Measurements from ENCODE around the gene ORMDL3.

- TF ChIP-seq CTCF (conservative IDR thresholded peaks at IDR 0.05; ENCODE audit: low read length) (no peak), EZH2phosphoT487 (IDR thresholded peaks at IDR 0.05; ENCODE audit: borderline replicate concordance, low read depth, low read length) (no peak)
These were observed 42.0 kb upstream of the ORMDL3 start for GRCh38 chr17:39969375-39969774.
